OCI-M1 (cell line): Measurements from ENCODE around the gene TMED9.
A peak's percentile ranks its signal among the peaks of the same experiment; 100 is the strongest.
"Not testable (repeated sequence)": the region's sequence is repeated elsewhere in the genome, so short reads cannot be mapped to it uniquely, and the experiment has no call there.

Experiments
- DNase-seq: peaks from one replicate; lab custom pipeline; 2025; lab: John Stamatoyannopoulos, UW

The TMED9 gene

GRCh38 chr5:177606071-177607051, 14.4 kb downstream of the TMED9 start:
- DNase-seq, result no peak

- DNase-seq, result no peak
Measured at GRCh38 chr5:177607115-177607451, 15.1 kb downstream of the TMED9 start.

- DNase-seq, result peak; percentile 75
Measured at GRCh38 chr5:177607452-177608192, 15.6 kb downstream of the TMED9 start.

- DNase-seq, result no peak
Measured at GRCh38 chr5:177608243-177609075, 16.5 kb downstream of the TMED9 start.

- DNase-seq, result no peak
Measured at GRCh38 chr5:177609076-177610059, 17.4 kb downstream of the TMED9 start.

GRCh38 chr5:177610131-177610769, 18.2 kb downstream of the TMED9 start:
- DNase-seq, result no peak

- DNase-seq, result no peak
Measured at GRCh38 chr5:177610770-177611445, 18.9 kb downstream of the TMED9 start.

GRCh38 chr5:177611446-177612214, 19.6 kb downstream of the TMED9 start:
- no peak for DNase-seq

GRCh38 chr5:177612215-177612673, 20.2 kb downstream of the TMED9 start:
- DNase-seq, result no peak

GRCh38 chr5:177620560-177620959, 28.6 kb downstream of the TMED9 start:
- DNase-seq, result no peak

- not testable (repeated sequence) for DNase-seq
Measured at GRCh38 chr5:177624172-177624571, 32.2 kb downstream of the TMED9 start.

- DNase-seq, result not testable (repeated sequence)
Measured at GRCh38 chr5:177630186-177630585, 38.2 kb downstream of the TMED9 start.

- not testable (repeated sequence) for DNase-seq
Measured at GRCh38 chr5:177634912-177635311, 42.9 kb downstream of the TMED9 start.

- not testable (repeated sequence) for DNase-seq
Measured at GRCh38 chr5:177645462-177645861, 53.5 kb downstream of the TMED9 start.
